Subcutaneous adipose tissue (tissue), 4 donors: ENCODE data around the gene FMN1. TPM values are rescaled to one million over a fixed set of nuclear protein-coding genes. Genes with fewer than 3 reads are reported as not detected.

ENCODE experiments used
- total RNA-seq, 4 donors: library from RNA; depleted of rRNA; stranded (reverse); fragments of >200 nt; gene quantifications; one replicate each; pipeline ENCODE4 v1.1.0, GENCODE V29; 2016
- TF ChIP-seq, protein P1 (sequence below): fragments of 450-650 bp; IDR thresholded peaks from one replicate; pipeline ENCODE4 v1.5.1; 2016; ENCODE audit warnings: low read depth, mild to moderate bottlenecking, control low read depth, antibody characterized with exemption, moderate library complexity

The FMN1 gene
- total RNA-seq, 4 donors from 2014 or later: 15.6 to 76.7 (median 53.9) TPM

DNA sequence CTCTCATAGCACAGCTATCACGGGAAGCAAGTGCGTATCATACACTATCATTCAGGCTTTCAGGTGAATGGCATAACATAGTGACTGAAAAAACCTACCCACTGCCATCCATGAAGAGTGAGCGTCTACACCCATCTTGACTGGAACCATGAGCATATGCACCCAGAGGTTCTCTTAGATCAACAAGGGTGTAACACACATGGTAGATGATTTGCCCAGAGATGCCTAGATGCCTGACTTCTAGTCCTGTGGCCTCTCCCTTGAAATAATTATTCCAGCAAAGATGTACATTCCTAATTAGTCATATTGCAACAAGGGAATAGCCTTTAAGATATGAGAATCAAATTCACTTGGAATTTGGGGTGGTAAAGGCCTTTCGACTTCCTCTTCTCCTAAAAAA, 248.3 kb downstream of the FMN1 start:
- TF ChIP-seq, protein P1, sequence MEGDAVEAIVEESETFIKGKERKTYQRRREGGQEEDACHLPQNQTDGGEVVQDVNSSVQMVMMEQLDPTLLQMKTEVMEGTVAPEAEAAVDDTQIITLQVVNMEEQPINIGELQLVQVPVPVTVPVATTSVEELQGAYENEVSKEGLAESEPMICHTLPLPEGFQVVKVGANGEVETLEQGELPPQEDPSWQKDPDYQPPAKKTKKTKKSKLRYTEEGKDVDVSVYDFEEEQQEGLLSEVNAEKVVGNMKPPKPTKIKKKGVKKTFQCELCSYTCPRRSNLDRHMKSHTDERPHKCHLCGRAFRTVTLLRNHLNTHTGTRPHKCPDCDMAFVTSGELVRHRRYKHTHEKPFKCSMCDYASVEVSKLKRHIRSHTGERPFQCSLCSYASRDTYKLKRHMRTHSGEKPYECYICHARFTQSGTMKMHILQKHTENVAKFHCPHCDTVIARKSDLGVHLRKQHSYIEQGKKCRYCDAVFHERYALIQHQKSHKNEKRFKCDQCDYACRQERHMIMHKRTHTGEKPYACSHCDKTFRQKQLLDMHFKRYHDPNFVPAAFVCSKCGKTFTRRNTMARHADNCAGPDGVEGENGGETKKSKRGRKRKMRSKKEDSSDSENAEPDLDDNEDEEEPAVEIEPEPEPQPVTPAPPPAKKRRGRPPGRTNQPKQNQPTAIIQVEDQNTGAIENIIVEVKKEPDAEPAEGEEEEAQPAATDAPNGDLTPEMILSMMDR: no peak

DNA sequence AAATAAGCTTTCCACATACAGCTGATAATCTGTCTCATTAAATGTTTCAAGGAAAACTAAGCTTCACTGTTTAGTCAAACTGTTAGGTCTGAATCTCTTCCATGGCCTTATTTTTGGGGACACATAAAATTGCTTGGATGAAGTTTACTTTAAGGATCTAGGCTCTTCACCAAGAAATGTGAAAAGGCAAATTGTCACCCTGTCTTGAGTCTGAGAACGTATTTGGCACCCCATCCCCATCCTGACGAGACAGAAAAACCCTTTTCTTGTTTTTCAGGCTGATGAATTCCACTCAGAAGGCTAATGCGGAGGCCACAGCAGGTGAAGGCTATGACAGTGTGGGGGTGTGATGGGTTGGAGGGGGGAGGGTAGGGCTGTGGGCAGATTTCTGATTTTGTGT, 250.1 kb downstream of the FMN1 start:
- TF ChIP-seq, protein P1: no peak

DNA sequence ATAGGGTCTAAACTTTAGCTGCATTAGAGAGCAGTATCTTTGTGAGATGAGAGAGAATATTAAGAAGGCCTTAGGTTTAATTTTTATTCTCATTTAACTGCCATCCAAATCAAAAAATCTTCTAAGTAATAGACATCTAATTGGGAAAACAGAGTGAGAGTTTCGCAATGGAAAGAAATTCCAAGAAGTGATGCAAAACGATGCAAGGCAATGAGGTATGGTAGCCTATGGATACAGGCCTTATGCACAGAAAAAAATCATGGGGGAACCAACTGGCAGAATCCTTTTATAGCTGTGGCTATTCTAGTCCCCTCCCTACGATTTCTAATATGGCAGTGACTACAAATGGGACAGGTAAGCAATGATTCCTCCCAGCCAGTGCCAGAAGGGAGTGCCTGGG, 250.8 kb downstream of the FMN1 start:
- TF ChIP-seq, protein P1: no peak

DNA sequence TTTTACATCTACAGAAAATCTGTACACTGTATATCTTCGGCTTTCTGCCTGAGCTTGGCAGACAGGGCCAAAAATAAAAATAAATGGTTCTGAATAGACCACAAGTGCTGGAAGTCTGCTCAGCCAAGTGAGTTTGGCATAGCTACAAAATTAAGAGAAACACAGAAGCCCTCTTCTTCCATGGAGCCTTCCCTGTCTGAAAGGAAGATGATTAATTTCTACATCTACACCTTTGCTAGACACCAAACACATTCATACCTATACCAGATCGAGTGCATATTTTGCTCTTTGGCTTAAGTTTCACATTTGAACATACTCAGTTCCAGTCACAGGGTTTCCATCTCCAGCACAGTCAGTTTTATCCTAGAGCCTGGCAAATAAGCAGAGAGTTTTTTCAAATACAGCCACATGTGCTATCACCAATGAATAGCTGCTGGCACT, 252.1 kb downstream of the FMN1 start:
- TF ChIP-seq, protein P1: no peak

DNA sequence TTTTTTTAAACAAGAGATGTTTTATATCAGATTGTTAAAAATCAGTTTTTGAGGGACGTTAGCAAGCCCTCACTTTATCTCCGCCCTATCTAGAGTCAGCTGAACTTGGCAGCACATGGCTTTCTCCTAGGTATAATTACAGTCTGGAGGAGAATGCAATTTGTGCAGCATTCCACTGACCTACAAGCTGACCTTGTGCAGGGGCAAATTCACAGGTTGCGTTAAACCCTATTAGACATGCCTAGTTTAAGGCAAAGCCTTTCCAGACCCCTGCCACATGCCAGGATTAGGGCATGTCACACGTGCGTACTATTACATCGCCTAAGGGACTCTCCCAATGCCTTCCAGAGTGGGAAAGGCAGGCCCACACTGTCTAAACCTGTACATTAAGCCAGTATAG, 252.7 kb downstream of the FMN1 start:
- TF ChIP-seq, protein P1: no peak

DNA sequence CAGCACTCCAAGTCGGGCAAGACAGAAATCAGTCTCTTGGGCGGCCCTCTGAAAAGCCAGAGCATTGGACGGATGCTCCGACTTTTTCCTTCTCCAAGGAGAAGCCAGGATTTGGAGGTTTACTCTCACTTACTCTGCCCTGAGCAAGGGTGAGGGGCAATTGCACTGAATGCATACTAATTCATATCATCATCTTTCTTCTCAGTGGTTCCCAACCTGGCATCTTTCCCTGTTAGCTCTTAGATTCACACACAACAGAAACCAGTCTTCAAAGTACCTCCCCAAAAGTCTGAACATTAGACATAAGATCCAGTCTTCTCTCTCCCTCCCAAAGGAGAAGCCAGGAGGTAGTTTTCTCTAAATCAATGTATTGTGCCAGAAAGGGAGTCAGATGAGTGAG, 257.5 kb downstream of the FMN1 start:
- TF ChIP-seq, protein P1: no peak

DNA sequence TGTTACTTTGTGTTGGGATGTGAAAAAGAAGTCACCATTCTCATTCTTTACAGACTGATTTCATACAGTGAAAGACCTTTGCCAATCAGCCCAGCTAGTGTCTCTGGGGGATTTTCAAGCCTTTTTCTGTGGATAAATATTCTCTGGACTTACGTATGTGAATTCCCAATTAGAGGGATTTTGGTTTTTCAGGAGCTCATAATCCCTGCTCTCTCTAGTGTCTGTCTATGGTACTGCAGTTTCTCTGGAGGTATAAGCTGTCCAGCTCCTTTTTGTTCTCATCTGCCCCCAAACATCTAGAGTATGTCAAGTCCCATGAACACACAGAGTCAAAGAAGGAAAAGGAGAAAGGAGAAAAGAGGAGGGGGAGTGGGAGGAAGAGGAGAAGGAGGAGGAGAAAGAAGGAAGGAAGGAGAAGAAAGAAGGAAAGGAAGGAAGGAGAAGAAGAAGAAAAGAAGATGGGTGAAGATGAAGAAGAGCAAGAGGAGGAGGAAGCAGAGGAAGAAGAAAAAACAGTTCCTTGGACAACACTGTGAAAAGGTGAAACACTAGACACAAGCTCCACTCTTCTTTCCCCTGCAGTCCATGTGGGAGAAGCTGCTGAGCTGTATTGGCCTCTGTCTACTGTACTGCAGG, 258.1 kb downstream of the FMN1 start:
- TF ChIP-seq, protein P1: no peak
